Measurements from ENCODE around the gene NHEJ1.

DNA sequence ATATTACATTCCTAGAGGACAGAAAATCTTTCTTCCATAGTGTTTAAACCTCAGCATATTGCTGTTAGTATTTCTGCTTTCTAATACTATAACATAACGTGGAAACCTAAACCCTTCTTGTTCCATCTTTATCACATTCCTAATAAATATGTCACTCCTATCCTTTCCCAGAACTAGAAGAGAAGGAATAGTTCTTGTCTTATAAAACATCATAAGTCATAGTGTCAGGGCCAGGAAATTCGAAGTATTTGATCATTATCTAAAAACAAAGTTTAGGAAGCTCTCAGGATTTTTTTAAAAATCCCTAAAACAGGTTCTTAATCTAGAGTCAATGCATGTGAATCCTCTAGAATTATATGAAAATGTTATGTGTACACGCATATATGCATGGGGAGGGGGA is 2.0 kb downstream of the NHEJ1 start:
- no peak for TF ChIP-seq POLR2AphosphoS5 (IDR thresholded peaks at IDR 0.05; ENCODE audit: borderline replicate concordance, low read depth, low read length)
- no peak for TF ChIP-seq FOXP2 (optimal IDR thresholded peaks at IDR 0.05; ENCODE audit: control extremely low read depth, extremely low read length, insufficient read depth)

Measured in SK-N-MC (cell line).